ENCODE data around the gene EHD4. TPM values are rescaled to one million over a fixed set of nuclear protein-coding genes. Genes with fewer than 3 reads are reported as not detected.

Gene EHD4
- polyA plus RNA-seq, 2 of the 4 experiments (the other 2 are of a cell fraction): 8.2 to 9.0 TPM

GRCh38 chr15:41866872-41867579, 105.3 kb downstream of the EHD4 start:
- FAIRE-seq: no peak
- TF ChIP-seq SMC3 (IDR thresholded peaks at IDR 0.05) (no peak), SREBF2 (IDR thresholded peaks at IDR 0.05) (no peak), RNF2 (IDR thresholded peaks at IDR 0.05; ENCODE audit: borderline replicate concordance, low read depth) (no peak), HOXA7 (CRISPR knock-in tag; IDR thresholded peaks at IDR 0.05) (no peak), CBX2 (IDR thresholded peaks at IDR 0.05; ENCODE audit: borderline replicate concordance, low read depth) (no peak), HMGXB4 (CRISPR knock-in tag; IDR thresholded peaks at IDR 0.05; ENCODE audit: borderline replicate concordance) (no peak), E2F6 (IDR thresholded peaks at IDR 0.05; ENCODE audit: borderline replicate concordance, low read depth) (no peak), BCL3 (IDR thresholded peaks at IDR 0.05) (no peak), FOSL2 (IDR thresholded peaks at IDR 0.05) (no peak), FOSL2 (CRISPR knock-in tag; IDR thresholded peaks at IDR 0.05) (no peak), ZFP36 (IDR thresholded peaks at IDR 0.05; ENCODE audit: borderline replicate concordance, partially characterized antibody) (no peak), CBX8 (IDR thresholded peaks at IDR 0.05) (no peak), JUN (IDR thresholded peaks at IDR 0.05) (no peak), HEYL (CRISPR knock-in tag; IDR thresholded peaks at IDR 0.05) (no peak), EP300 (IDR thresholded peaks at IDR 0.05) (no peak), PBX3 (IDR thresholded peaks at IDR 0.05) (no peak), EHMT2 (IDR thresholded peaks at IDR 0.05; ENCODE audit: low read depth) (no peak), POLR2A (IDR thresholded peaks at IDR 0.05; ENCODE audit: low read length) (no peak), CEBPB (IDR thresholded peaks at IDR 0.05) (no peak)
- TF ChIP-seq, protein P1, sequence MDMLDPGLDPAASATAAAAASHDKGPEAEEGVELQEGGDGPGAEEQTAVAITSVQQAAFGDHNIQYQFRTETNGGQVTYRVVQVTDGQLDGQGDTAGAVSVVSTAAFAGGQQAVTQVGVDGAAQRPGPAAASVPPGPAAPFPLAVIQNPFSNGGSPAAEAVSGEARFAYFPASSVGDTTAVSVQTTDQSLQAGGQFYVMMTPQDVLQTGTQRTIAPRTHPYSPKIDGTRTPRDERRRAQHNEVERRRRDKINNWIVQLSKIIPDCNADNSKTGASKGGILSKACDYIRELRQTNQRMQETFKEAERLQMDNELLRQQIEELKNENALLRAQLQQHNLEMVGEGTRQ (IDR thresholded peaks at IDR 0.05): no peak
- no peak for ATAC-seq
- no peaks in the 10 kb centered on the region for H3K9me3 ChIP-seq
- ChIA-PET POLR2A (no interaction called here), CTCF (interaction anchor here (1.2 kb wide), 1 partner anchor 38 kb away, joined by 4 read pairs; no protein-coding TSS in a partner anchor)
- no peak overlapping the region for H3K27ac ChIP-seq
- DNase-seq (ENCODE audit: low read depth in 1 of 2, low spot score in 1 of 2): no peak
- 78% methylated on average over 12 of the region's 25 CpGs for WGBS (ENCODE audit: missing lambda C conversion rate)
- no peaks in the 10 kb centered on the region for H3K4me1 ChIP-seq
- no peak overlapping the region for H3K4me3 ChIP-seq
- H3K4me2 ChIP-seq: no peak overlapping the region

GRCh38 chr15:41866263-41866703, 106.1 kb downstream of the EHD4 start:
- no peaks in the 10 kb centered on the region for H3K9me3 ChIP-seq
- DNase-seq (ENCODE audit: low read depth in 1 of 2, low spot score in 1 of 2) (no peak), FAIRE-seq (no peak), ATAC-seq (no peak)
- ChIA-PET POLR2A (no interaction called here), CTCF (interaction anchor here (1.2 to 1.4 kb wide), 2 partner anchors 15 to 39 kb away, joined by 3 to 4 read pairs; no protein-coding TSS in a partner anchor)
- H3K4me2 ChIP-seq: no peak overlapping the region
- WGBS (ENCODE audit: missing lambda C conversion rate): 80% methylated on average over 1 of the region's 8 CpGs
- no peaks in the 10 kb centered on the region for H3K4me1 ChIP-seq
- H3K4me3 ChIP-seq: no peak overlapping the region
- no peak overlapping the region for H3K27ac ChIP-seq
- TF ChIP-seq POLR2AphosphoS2 (conservative IDR thresholded peaks at IDR 0.05; ENCODE audit: low read length): no peak
- no peak for TF ChIP-seq HOXA7 (CRISPR knock-in tag; IDR thresholded peaks at IDR 0.05)
- no peak for TF ChIP-seq RFX5 (IDR thresholded peaks at IDR 0.05)
- TF ChIP-seq RAD21 (conservative IDR thresholded peaks at IDR 0.05 in 1 of 2, IDR thresholded peaks at IDR 0.05 in 1 of 2): no peak
- TF ChIP-seq, protein P1 (IDR thresholded peaks at IDR 0.05): no peak
- no peak for TF ChIP-seq HDAC2 (IDR thresholded peaks at IDR 0.05)
- TF ChIP-seq RCOR1 (IDR thresholded peaks at IDR 0.05; ENCODE audit: low read depth, low read length): no peak
- TF ChIP-seq NFE2L2 (conservative IDR thresholded peaks at IDR 0.05; ENCODE audit: low read length): no peak
- TF ChIP-seq KDM5A (IDR thresholded peaks at IDR 0.05): no peak
- no peak for TF ChIP-seq JUNB (IDR thresholded peaks at IDR 0.05)
- no peak for TF ChIP-seq CTCF (IDR thresholded peaks at IDR 0.05)
- no peak for TF ChIP-seq MAZ (IDR thresholded peaks at IDR 0.05; ENCODE audit: borderline replicate concordance, low read depth, low read length)
- TF ChIP-seq CHD2 (IDR thresholded peaks at IDR 0.05; ENCODE audit: low read length, partially characterized antibody): no peak

All from A549 (cell line).